DLD1 (cell line): Measurements from ENCODE around the gene DTWD1.
"Not testable (repeated sequence)": the region's sequence is repeated elsewhere in the genome, so short reads cannot be mapped to it uniquely, and the experiment has no call there.

ENCODE experiments used
- in situ Hi-C: cut with HindIII; loops from 2 replicates; pipeline ENCODE4 v1.10.0; 2017; ENCODE audit warnings: low sequenced_read_pairs

DTWD1 gene

DNA sequence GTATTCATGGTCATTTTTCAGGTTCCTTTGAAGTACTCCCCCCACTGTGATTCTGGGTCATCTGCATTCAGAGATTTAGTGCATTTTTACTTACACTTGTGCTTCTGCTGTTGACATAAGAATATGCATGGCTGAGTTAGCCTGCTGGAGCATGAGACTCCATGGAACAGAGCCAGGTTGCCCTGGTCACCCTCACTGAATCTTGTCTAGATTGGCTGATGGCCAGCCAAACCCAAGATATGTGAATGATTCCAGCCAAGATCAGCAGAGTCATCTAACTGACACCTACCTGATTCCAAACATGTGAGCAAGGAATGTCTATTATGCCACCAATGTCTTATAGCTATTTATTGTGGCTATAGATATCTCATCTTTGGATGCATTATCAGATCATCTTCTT, 25.1 kb downstream of the DTWD1 start:
- in situ Hi-C loops = no loop called here

DNA sequence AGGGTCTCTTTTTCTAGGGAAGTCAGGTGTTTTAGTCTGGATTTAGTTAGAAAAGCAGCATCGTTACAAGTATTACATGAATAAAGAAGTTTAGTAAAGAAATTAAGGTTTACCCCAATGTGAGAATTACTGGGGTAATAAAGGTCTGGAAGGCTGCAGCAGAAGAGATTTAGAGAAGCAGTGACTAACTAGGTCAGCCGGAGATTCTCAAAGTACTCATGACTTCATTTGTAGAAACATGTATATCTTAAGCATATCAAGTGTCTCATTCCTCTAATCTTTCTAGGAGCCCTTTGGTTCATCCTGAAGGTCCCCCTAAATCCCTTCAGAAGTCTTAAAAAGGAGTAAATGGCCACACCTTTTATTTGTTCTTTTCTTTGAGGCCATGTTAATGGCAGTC, 26.0 kb downstream of the DTWD1 start:
- in situ Hi-C loops = no loop called here

DNA sequence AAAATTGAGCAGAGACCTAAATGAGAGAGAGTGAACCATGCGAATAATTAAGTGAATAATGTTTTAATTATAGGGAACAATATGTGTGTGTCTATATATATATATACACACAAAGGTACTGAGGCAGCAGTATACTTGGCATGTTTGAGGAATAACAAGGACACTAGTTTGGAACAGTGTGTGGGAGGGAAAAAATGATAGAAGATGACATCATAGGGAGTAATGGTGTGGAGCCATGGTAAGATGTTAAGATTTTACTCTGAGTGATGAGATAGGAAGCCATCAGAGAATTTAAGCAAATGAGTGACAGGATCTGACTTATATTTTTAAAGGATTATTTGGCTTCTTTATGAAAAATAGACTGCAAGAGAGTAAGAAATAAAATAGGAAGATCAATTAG, 29.1 kb downstream of the DTWD1 start:
- in situ Hi-C loops = no loop called here

DNA sequence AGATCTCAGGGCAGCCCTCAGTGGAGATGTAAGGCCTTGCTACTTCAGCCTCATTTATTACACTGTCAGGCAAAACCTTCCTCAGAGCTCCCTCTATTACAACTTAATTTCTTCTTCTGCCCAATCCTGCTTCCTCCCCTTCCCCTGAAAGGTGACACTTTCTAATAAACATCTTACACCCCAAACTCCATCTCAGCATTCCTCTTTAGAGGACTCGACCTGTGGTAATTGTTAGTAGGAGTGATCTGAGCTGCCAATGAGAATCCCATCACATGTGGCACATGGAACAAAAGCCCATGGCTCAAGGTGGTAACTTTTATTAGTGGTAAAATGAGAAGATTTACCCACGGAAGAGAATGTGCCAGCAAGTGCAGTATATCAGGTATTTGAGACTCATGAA, 29.8 kb downstream of the DTWD1 start:
- in situ Hi-C loops = no loop called here

DNA sequence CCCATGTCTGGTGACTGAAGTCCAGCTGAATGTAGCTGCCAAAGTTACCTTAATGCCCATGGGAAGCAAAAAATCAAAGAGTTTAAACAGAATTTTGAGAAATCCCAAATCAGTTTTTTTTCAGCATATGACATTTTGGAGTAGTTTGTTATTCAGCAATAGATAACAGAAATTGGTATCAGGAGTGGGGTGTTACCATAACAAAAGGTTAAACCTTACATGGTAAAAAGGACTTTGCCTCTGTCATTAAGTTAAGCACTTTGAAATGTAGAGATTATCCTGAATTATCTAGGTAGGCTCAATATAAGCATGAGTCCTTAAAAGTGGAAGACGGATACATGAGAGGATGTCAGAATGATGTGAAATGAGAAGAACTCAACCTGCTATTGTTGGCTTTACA, 32.1 kb downstream of the DTWD1 start:
- in situ Hi-C loops = no loop called here

DNA sequence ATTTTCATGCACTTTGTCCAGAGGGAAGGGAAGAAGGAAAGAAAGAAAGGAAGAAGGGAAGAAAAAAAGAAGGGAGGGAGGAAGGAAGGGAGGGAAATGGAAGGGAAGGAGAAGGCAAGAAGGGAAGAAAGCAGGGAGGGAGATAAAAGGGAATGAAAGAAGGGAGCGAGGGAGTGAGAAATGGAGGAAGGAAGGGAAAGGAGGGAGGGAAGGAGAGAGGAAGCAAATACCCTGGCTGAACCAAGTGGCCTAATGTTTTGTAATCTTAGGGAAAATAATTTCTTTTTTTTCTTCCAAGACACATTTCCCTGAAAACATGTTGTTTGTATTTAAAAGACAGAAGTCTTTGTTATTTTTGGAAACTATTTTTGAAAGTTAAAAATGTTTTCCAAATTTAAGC, 35.9 kb downstream of the DTWD1 start:
- in situ Hi-C loops = no loop called here

DNA sequence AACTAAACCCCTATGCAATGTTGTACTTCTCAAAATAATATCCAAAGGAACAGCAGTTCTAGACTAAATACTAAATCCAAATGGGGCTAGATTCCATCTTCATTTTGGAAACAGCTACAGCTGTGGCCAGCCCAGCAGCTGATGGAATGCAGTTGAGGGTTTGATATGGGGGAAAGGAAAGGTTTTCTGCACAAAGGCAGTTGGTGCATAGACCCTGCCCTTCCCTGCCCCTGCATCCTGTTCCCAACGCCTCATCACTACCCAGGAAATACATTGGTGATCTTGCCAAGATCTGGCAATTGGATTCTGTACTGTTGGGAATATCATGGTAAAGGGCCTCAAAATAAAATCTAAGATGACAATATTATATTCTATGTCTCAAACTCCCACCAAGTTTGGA, 43.9 kb downstream of the DTWD1 start:
- in situ Hi-C loops = no loop called here

DNA sequence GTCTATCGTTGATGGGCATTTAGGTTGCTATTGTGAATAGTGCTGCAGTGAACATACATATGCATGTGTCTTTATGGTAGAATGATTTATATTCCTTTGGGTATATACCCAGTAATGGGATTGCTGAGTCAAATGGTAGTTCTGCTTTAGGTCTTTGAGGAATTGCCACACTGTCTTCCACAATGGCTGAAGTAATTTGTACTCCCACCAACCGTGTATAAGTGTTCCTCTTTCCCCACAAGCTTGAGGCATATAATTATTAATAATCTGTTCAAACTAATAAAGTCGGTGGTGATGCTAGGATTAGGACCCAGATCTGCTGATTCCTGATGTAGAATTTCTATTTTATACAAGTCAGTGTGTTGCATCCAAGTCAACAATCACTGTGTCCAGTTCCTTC, 45.6 kb downstream of the DTWD1 start:
- in situ Hi-C loops = not testable (repeated sequence)

DNA sequence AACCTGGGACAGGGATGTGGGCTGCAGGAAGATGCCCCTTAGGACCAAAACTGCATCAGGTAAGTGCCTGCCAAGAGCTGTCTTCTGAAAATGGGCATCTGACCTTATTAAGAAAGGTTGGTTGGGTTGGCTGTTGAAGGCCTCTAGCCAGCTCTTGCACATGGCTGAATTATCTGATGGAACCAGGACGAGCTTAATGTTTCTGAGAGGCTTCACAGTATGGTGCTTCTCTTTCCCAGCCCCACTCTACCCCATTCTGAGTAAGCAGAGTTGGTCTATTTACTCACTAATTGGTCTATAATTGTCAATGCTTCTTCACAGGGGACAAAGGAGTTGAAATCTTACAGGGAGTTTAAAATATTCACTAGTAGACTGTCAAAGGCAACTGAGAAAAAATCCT, 48.4 kb downstream of the DTWD1 start:
- in situ Hi-C loops = no loop called here

DNA sequence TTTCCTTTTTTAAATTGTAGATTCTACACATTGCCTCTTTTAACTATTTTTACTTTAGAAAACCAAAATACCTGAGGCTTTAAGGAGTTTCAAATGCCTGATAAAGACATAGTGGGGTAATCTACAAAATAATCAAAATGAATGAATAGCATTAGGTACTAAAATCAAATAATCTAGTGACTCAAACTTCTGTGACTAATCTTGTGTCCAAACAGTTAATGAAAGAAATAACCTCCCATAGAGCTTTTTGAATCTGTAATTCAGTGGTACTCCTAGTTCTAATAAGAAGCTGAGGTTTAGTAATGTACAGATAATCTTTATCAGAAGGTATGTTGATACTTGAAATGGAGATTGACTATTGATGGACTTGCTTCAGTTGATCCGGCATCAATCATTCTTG, 53.0 kb downstream of the DTWD1 start:
- in situ Hi-C loops = no loop called here

DNA sequence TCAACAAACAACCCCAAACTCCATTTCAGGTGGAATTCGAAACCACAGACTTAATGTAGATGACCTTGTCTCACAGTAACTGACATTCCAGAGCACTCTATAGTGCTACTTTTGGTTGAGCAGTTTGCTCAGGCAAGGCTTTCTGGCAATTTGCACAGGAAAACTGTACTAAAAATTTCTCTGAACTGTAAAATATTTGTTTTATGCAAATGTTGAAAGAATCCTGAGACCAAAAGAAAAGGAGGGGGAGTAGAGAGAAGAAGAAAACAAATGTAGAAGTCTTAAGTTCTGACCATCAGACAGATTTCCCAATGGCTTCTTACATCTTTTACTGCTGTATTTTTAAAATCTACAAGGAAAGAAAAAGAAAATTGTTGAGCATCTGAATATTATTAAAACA, 53.5 kb downstream of the DTWD1 start:
- in situ Hi-C loops = no loop called here

DNA sequence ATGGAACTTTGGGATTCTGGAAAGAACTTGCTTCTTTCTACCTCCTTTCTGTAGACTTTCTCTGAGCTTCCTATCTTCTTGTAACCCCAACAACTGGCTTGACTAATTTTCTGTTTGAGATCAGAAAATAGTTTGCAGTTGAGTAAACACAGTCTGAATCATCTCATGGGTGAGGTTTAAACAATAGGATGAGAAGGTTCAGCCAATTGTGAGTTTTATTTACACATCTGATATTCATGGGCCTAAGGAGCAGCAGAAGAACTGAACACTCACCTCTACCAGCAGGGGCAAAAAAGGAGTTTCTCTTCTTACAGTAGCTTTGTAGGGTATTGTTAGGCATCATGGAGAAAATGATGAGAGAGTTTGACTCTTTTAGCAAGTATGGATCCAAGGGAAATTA, 54.2 kb downstream of the DTWD1 start:
- in situ Hi-C loops = no loop called here

DNA sequence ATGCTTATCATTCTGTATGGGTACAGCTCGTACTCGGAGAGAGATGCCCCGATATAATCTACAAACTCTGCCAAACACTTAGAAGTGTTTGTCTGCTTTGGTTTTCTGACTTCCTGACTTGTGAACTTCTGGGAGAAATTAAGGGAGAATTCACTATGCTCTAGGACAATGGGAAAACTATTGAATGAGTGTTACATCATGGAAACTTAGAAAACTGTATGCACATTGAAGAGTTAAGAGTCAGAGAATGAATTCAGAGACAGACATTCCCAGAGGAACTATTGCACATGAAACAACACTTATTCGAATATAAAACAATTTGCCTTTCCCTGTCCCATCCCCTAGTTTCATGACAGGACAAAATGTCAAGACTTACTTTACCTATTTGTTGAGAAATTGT, 57.8 kb downstream of the DTWD1 start:
- in situ Hi-C loops = no loop called here

DNA sequence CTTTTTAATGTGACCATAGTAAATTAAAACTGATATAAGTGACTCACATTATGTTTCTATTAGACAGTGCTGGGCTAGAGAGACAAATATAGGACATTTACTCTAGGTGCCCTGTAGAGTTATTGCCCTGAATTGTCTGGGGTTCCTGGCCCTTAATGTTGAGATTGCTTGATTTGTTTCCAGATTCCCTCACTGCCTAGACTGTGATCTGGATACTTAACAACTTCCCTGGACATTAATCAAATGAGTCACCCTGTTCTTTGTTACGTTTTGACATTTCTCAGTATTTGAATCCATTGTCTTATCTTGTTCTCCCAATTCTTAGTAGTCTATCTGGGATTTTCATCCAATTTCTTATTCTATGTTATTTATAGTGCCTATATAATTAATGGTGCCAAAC, 65.8 kb downstream of the DTWD1 start:
- in situ Hi-C loops = no loop called here

DNA sequence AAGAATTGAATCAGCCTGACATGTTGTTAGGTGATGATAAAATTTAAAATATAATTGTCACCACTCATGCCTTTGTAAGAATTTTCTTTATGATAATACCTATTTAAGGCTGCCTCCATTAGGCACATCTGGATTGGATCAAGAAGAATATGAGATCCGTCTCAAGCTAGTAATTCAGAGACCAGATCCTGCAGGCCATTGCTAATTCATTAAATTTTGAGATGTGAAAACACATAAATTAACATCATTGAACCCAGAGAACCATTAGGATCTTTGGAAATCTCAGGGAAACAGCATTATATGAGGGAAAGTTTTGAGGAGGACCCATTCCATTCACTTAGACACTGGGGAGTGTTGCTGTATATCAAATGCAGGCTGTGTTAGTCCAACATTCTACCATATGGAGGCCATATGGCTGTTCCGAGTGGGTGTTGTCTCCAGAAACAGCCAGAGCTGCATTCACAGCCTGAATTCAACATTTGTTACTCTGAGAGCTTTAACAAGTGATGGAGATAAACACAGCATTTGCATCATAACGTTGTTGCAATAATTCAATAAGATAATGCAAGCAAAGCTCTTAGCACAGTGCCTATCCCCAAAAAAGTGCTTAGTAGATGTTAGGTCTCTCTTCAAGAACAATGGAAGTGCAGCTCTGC, 67.4 kb downstream of the DTWD1 start:
- in situ Hi-C loops = no loop called here

DNA sequence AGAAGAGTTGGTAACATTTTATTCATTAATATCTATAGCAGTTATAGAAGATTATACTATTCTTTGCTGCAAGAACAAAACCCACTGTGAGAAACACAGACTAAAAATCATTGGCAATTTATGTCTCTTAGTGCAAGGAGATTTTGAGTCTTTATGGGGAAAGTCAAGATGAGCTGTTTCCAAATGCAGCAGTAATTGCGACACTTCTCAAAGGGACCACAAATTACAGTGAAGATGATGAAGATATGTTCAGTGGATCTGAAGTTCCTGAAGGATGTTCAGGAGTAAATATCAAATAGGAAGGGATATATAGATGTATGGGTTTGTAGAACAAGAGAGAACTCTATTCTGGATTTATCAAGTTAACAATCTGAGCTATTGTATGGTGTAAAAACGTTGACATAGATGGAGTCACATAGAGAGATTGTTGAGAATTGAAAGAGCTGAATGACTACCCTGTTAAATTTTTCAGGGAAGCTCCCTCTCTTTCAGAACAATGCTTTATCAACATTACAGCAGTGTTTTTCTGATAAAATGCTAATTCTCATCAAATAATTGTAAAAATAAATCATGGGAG, 71.8 kb downstream of the DTWD1 start:
- in situ Hi-C loops = no loop called here

DNA sequence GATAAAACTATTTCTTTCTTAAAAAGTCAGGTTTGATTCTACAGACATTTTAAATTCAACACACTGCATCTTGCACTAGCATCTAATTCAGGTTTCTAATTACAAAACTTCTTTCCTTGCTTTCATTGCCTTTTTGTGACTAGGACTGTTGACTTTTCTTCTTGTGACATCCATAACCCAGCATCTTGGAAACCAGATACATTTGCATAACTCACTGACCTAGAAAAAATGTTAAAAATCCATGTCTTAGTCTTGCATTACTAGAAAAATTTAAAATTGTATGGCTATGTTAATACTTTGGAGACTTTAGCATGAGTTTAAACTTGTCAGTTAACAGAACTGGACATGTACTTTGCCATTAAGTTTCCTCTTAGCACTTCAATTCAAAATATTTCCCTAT, 72.7 kb downstream of the DTWD1 start:
- in situ Hi-C loops = no loop called here

DNA sequence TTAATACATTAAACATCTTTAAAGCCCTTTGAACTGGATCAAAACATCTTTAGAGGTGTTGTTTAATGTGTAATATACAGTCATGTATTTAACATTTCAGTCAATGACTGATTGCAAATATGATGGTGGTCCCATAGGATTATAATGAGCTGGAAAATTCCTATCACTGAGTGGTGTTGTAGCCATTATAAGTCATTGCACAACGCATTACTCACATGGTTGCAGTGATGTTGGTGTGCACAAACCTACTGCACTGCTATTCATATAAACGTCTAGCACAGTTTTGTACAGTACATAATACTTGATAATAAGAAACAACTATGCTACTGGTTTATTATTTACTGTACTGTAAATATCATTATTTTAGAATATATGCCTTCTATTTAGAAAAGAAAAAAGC, 75.6 kb downstream of the DTWD1 start:
- in situ Hi-C loops = no loop called here

DNA sequence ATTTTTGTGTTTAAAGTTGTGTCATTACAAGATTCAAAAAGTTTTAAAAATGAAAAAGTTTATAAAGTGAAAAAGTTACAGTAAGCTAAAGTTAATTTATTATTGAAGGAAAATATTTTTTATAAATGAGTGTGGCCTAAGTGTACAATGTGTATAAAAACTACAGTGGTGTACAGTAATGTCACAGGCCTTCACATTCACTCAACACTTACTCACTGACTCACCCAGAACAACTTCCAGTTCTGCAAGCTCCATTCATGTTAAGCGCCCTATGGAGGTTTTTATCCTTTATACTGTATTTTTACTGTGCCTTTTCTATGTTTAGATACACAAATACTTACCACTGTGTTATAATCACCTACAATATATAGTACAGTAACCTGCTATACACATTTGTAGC, 76.3 kb downstream of the DTWD1 start:
- in situ Hi-C loops = no loop called here

DNA sequence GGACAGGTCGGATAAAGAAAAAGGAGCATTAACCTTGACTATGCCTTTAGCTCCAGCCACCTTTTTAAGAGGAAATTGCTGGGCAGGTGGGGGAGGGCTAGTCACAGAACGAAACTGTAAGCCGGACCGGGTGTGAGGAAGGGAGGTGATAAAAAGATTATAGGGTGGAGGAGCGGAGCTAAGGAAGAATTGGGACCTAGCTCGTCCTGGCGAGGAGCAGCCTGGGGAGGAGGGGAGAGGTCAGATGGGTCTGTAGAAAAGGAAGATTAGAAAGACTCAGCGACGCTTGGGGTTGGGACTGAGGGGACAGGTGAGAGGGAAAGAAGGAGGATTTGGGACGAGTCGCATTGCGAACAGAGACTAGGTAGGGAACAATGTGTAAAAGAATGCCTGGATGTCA, 82.1 kb downstream of the DTWD1 start:
- in situ Hi-C loops = not testable (repeated sequence)
